Endothelial cell of umbilical vein (primary cell): ENCODE measurements around the gene ADH1C. TPM values are rescaled to one million over a fixed set of nuclear protein-coding genes. Genes with fewer than 3 reads are reported as not detected.

ENCODE experiments used
- BruUV-seq: library from RNA; stranded (reverse); fragments of 400-500 nt; replicated peaks from 2 replicates; lab custom pipeline; 2021; lab: Mats Ljungman, UMichigan
- CTCF ChIA-PET: fragments of 300-600, 350-600 bp; sonication (Branson Sonifier 250); formaldehyde crosslinking; loops from one replicate; lab custom pipeline; 2021; ENCODE audit warnings: antibody characterized with exemption, inconsistent platforms; lab: Charles Lee
- POLR2A ChIA-PET: fragments of 300-600, 350-600 bp; sonication (Branson Sonifier 250); formaldehyde crosslinking; loops from one replicate; lab custom pipeline; 2021; ENCODE audit warnings: antibody characterized with exemption, inconsistent platforms; lab: Charles Lee
- DNase-seq: peaks from one replicate; pipeline ENCODE4 v3.0.0-alpha.2; 2011; ENCODE audit warnings: low read depth, low spot score
- FAIRE-seq: peaks from 2 replicates; lab custom pipeline; 2011; peaks lifted over from hg19 to GRCh38; lab: Jason Lieb, UNC
- H2AFZ ChIP-seq: 2 replicates; pipeline ENCODE4 v1.6.0; 2012; ENCODE audit warnings: low read depth, low read length, control low read depth, inconsistent platforms
- H3K27ac ChIP-seq: 2 replicates; pipeline ENCODE4 v1.5.1; 2011; ENCODE audit warnings: low read depth, mild to moderate bottlenecking, control low read depth, low read length, moderate library complexity; ENCODE audit not compliant: insufficient read depth
- H3K27me3 ChIP-seq, 2 experiments: 2 replicates each; pipeline versions ENCODE4 v1.6.0 to v1.6.1; 2011; ENCODE audit warnings: low read length in 2 of 2, mixed read lengths in 1 of 2; ENCODE audit not compliant: control insufficient read depth in 2 of 2, insufficient read depth in 2 of 2
- H3K36me3 ChIP-seq, 2 experiments: 2 replicates in 1 of 2; 3 replicates in 1 of 2; pipeline ENCODE4 v1.5.1; 2011; ENCODE audit warnings: low read length in 2 of 2, mild to moderate bottlenecking in 1 of 2, moderate library complexity in 1 of 2; ENCODE audit not compliant: control insufficient read depth in 2 of 2, insufficient read depth in 2 of 2; ENCODE audit errors: extremely low read depth in 1 of 2
- H3K4me1 ChIP-seq: 3 replicates; pipeline ENCODE4 v1.5.1; 2011; ENCODE audit warnings: mild to moderate bottlenecking, low read length; ENCODE audit not compliant: control insufficient read depth, insufficient read depth; ENCODE audit errors: extremely low read depth
- H3K4me2 ChIP-seq: 2 replicates; pipeline ENCODE4 v1.6.1; 2011; ENCODE audit warnings: low read length, control low read depth, mixed read lengths; ENCODE audit not compliant: insufficient read depth
- H3K4me3 ChIP-seq, 3 experiments: fragments of 200-600 bp in 1 of 3; sonication (generic), shearing (Covaris generic) in 1 of 3; replicated peaks in 1 of 3; 2 replicates each; pipeline ENCODE4 v1.5.1; 2011 to 2016; ENCODE audit warnings: control low read depth in 3 of 3, low read length in 3 of 3, mild to moderate bottlenecking in 2 of 3, inconsistent platforms in 1 of 3, low read depth in 1 of 3, moderate library complexity in 1 of 3; ENCODE audit not compliant: insufficient read depth in 1 of 3
- H3K79me2 ChIP-seq: 2 replicates; pipeline ENCODE4 v1.6.0; 2012; ENCODE audit warnings: low read length, inconsistent platforms; ENCODE audit not compliant: control insufficient read depth, insufficient read depth
- H3K9ac ChIP-seq: replicated peaks from 2 replicates; pipeline ENCODE3; 2011; ENCODE audit warnings: low read length, control low read depth; ENCODE audit not compliant: insufficient read depth; ENCODE audit errors: extremely low read depth
- H3K9me1 ChIP-seq: replicated peaks from 3 replicates; pipeline ENCODE4 v1.6.0; 2011; ENCODE audit warnings: mild to moderate bottlenecking, low read length; ENCODE audit not compliant: control insufficient read depth, insufficient read depth; ENCODE audit errors: extremely low read depth
- H3K9me3 ChIP-seq: replicated peaks from 2 replicates; pipeline ENCODE4 v1.5.1; 2012; ENCODE audit warnings: low read length, inconsistent platforms; ENCODE audit not compliant: control insufficient read depth, insufficient read depth
- H4K20me1 ChIP-seq: replicated peaks from 2 replicates; pipeline ENCODE3; 2011; ENCODE audit warnings: mild to moderate bottlenecking, low read length; ENCODE audit not compliant: control insufficient read depth, insufficient read depth; ENCODE audit errors: extremely low read depth
- EZH2 ChIP-seq: IDR thresholded peaks from 2 replicates; pipeline ENCODE4 v1.6.1; 2012; ENCODE audit warnings: borderline replicate concordance, low read depth, mild to moderate bottlenecking, moderate library complexity, low read length, inconsistent platforms; ENCODE audit not compliant: severe bottlenecking
- FOS ChIP-seq: IDR thresholded peaks from 2 replicates; pipeline ENCODE4 v1.6.1; 2011; ENCODE audit warnings: mild to moderate bottlenecking, low read length, moderate library complexity, borderline replicate concordance; ENCODE audit not compliant: insufficient read depth
- GATA2 ChIP-seq: IDR thresholded peaks from 2 replicates; pipeline ENCODE4 v1.7.0; 2011; ENCODE audit warnings: low read depth, mild to moderate bottlenecking, moderate library complexity, mixed read lengths, low read length; ENCODE audit not compliant: insufficient read length, insufficient read depth
- JUN ChIP-seq: IDR thresholded peaks from 2 replicates; pipeline ENCODE4 v1.6.1; 2011; ENCODE audit warnings: borderline replicate concordance, low read depth; ENCODE audit not compliant: insufficient read length, insufficient read depth
- MYC ChIP-seq: IDR thresholded peaks from one replicate; pipeline ENCODE4 v1.6.1; 2011; ENCODE audit warnings: mild to moderate bottlenecking, low read depth, low read length
- POLR2A ChIP-seq: IDR thresholded peaks from 2 replicates; pipeline ENCODE4 v1.6.1; 2012; ENCODE audit warnings: low read depth, mild to moderate bottlenecking, control low read depth, low read length
- POLR2AphosphoS5 ChIP-seq: IDR thresholded peaks from 2 replicates; pipeline ENCODE4 v1.6.1; 2012; ENCODE audit warnings: low read depth, mild to moderate bottlenecking, control low read depth, low read length, moderate library complexity; ENCODE audit not compliant: insufficient read depth
- dilution Hi-C: fragments of 300-500 bp; cut with MboI; formaldehyde crosslinking; loops from one replicate; pipeline ENCODE4 v1.15.0; 2019; ENCODE audit warnings: low sequenced_read_pairs; ENCODE audit not compliant: extremely low pct_ligation_motif_present
- intact Hi-C: fragments of 100-400 bp; cut with micrococcal nuclease; formaldehyde crosslinking; loops from one replicate; pipeline ENCODE4 v1.10.0; 2022
- polyA plus RNA-seq, 4 experiments: library from polyadenylated mRNA; depleted of rRNA in 3 of 4; stranded (reverse) in 3 of 4; unstranded in 1 of 4; fragments of >200 nt; gene quantifications; 2 replicates each; pipeline versions ENCODE4 v1.2.1 to v1.2.3, GENCODE V29; 2011 to 2012; ENCODE audit warnings: missing spikeins in 1 of 4
- total RNA-seq: library from RNA; stranded (reverse); gene quantifications from 2 replicates; pipeline ENCODE4 v1.2.3, GENCODE V29; 2021
- TF ChIP-seq, protein P1 (sequence below): IDR thresholded peaks from 2 replicates; pipeline ENCODE4 v1.6.1; 2011; ENCODE audit not compliant: insufficient read depth, insufficient read length
- TF ChIP-seq, protein P2 (sequence below), 2 donors: IDR thresholded peaks; 1 replicate in 1 of 2; 2 replicates in 1 of 2; pipeline ENCODE4 v1.5.1; 2011; ENCODE audit warnings: low read length in 2 of 2, mild to moderate bottlenecking in 2 of 2, moderate library complexity in 2 of 2, control low read depth in 1 of 2, inconsistent platforms in 1 of 2, low read depth in 1 of 2; ENCODE audit not compliant: insufficient read depth in 1 of 2; ENCODE audit errors: extremely low read depth in 1 of 2

The ADH1C gene
- total and polyA plus RNA-seq, 2 donors (not counting 3 experiments of a cell fraction or from before 2014, with no cell fraction given): not detected

DNA sequence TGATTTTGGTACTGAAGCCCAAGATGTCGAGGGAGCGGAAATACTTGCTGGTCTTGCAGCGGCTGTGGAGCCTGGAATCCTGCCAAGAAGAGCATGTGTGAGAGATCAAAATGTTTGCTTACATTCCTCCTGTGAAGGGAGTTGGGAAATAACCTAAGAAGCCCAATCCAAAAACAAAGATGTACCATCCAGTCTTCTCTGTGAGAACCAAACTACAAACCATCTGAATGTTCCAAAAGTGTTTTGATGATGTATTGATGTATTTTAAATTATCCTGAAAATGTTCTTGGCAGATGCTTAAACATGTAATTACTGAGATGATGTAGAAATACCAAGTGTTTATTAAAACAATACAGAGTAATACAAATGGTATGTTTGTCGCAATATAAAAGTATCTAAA, 51.6 kb downstream of the ADH1C start:
- Histone ChIP-seq H3K4me3 (no peak overlapping the region), H3K4me1 (no peaks in the 10 kb centered on the region), H3K4me2 (no peak overlapping the region), H3K9me3 (no peaks in the 10 kb centered on the region), H4K20me1 (no peaks in the 10 kb centered on the region), H3K27ac (no peak overlapping the region), H3K9ac (no peak overlapping the region), H3K9me1 (no peaks in the 10 kb centered on the region), H2AFZ (no peak overlapping the region), H3K36me3 (no peaks in the 10 kb centered on the region), H3K27me3 (no peaks in the 10 kb centered on the region), H3K79me2 (no peaks in the 10 kb centered on the region)
- no TSS peak for BruUV-seq
- TF ChIP-seq GATA2: no peak
- no peak for TF ChIP-seq JUN
- CTCF ChIA-PET: no interaction called here
- FAIRE-seq (no peak), DNase-seq (no peak)
- POLR2A ChIA-PET: no interaction called here
- intact Hi-C loops: no loop called here
- dilution Hi-C loops: no loop called here

DNA sequence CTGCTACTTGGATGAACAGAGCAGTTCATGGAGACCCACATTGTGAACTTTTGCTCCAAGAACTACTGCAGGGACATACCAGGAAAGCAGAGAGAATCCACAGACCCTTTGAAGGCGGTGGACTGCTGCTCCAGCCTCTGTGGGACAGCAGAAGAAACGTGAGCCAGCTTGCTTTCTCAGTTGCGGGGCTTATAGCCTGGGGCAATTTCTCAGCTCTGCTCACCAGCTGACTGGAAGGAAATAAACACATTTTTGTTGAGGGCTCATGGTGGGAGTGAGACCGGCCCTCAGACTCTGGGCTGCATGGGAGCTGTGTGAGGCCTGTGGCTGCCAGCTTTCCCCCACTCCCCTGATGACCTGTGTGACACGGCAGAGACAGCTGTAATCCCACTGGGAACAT, 59.2 kb downstream of the ADH1C start:
- Histone ChIP-seq H4K20me1 (no peaks in the 10 kb centered on the region), H3K27ac (no peak overlapping the region), H3K79me2 (no peaks in the 10 kb centered on the region), H3K4me2 (no peak overlapping the region), H3K4me3 (no peak overlapping the region), H3K9me1 (no peaks in the 10 kb centered on the region), H3K9me3 (no peaks in the 10 kb centered on the region), H3K27me3 (no peaks in the 10 kb centered on the region), H3K9ac (no peak overlapping the region), H2AFZ (no peak overlapping the region), H3K36me3 (no peaks in the 10 kb centered on the region), H3K4me1 (no peaks in the 10 kb centered on the region)
- intact Hi-C loops (no loop called here), dilution Hi-C loops (no loop called here)
- no TSS peak for BruUV-seq
- DNase-seq (no peak), FAIRE-seq (no peak)
- ChIA-PET POLR2A (no interaction called here), CTCF (no interaction called here)
- TF ChIP-seq FOS (no peak), POLR2AphosphoS5 (no peak), JUN (no peak), POLR2A (no peak), GATA2 (no peak), EZH2 (no peak), MYC (no peak)
- TF ChIP-seq, protein P1, sequence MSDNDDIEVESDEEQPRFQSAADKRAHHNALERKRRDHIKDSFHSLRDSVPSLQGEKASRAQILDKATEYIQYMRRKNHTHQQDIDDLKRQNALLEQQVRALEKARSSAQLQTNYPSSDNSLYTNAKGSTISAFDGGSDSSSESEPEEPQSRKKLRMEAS: no peak
- TF ChIP-seq, protein P2, sequence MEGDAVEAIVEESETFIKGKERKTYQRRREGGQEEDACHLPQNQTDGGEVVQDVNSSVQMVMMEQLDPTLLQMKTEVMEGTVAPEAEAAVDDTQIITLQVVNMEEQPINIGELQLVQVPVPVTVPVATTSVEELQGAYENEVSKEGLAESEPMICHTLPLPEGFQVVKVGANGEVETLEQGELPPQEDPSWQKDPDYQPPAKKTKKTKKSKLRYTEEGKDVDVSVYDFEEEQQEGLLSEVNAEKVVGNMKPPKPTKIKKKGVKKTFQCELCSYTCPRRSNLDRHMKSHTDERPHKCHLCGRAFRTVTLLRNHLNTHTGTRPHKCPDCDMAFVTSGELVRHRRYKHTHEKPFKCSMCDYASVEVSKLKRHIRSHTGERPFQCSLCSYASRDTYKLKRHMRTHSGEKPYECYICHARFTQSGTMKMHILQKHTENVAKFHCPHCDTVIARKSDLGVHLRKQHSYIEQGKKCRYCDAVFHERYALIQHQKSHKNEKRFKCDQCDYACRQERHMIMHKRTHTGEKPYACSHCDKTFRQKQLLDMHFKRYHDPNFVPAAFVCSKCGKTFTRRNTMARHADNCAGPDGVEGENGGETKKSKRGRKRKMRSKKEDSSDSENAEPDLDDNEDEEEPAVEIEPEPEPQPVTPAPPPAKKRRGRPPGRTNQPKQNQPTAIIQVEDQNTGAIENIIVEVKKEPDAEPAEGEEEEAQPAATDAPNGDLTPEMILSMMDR (IDR thresholded peaks at IDR 0.05; ENCODE audit: extremely low read depth in 1 of 2, insufficient read depth in 1 of 2, low read depth in 1 of 2, low read length in 2 of 2): no peak
